HepG2 (cell line): ENCODE results near the gene NT5DC4. TPM values are rescaled to one million over a fixed set of nuclear protein-coding genes. Genes with fewer than 3 reads are reported as not detected.
A peak's percentile ranks its signal among the peaks of the same experiment; 100 is the strongest.

Experiments
- ARHGAP35 ChIP-seq: sonication (generic); formaldehyde crosslinking; IDR thresholded peaks from 2 replicates; pipeline ENCODE4 v1.9.0; 2022; ENCODE audit warnings: mild to moderate bottlenecking, inconsistent platforms, moderate library complexity, missing genetic modification reagents, borderline replicate concordance
- ARID4A ChIP-seq: sonication (generic); formaldehyde crosslinking; IDR thresholded peaks from 2 replicates; pipeline ENCODE4 v1.5.0; 2020; ENCODE audit warnings: mild to moderate bottlenecking, missing genetic modification reagents, borderline replicate concordance
- ATF4 ChIP-seq, 2 experiments: fragments of 450-650 bp in 1 of 2; sonication (generic) in 1 of 2; formaldehyde crosslinking; IDR thresholded peaks; 2 replicates each; pipeline versions ENCODE4 v1.5.0 to v1.8.0; 2020 to 2022; ENCODE audit warnings: mild to moderate bottlenecking in 1 of 2, missing genetic modification reagents in 1 of 2
- GABPB1 ChIP-seq: IDR thresholded peaks from 2 replicates; pipeline ENCODE4 v1.6.1; 2016; ENCODE audit warnings: mild to moderate bottlenecking, missing genetic modification reagents, moderate library complexity, missing compliant biosample characterization
- IRF2 ChIP-seq: IDR thresholded peaks from 2 replicates; pipeline ENCODE4 v1.6.1; 2018; ENCODE audit warnings: missing genetic modification reagents, missing compliant biosample characterization
- PRDM4 ChIP-seq: sonication (generic); formaldehyde crosslinking; IDR thresholded peaks from 2 replicates; pipeline ENCODE4 v1.9.0; 2021; ENCODE audit warnings: missing genetic modification reagents, borderline replicate concordance
- PTBP1 ChIP-seq: fragments of 200-400 bp; formaldehyde crosslinking; IDR thresholded peaks from 2 replicates; pipeline ENCODE4 v1.6.1; 2018; ENCODE audit warnings: low read length, low read depth; ENCODE audit not compliant: poor library complexity, severe bottlenecking
- RELA ChIP-seq: sonication (generic); formaldehyde crosslinking; IDR thresholded peaks from 2 replicates; pipeline ENCODE4 v1.4.0; 2020; ENCODE audit warnings: missing genetic modification reagents
- SPEN ChIP-seq: sonication (generic); formaldehyde crosslinking; IDR thresholded peaks from 2 replicates; pipeline ENCODE4 v1.5.1; 2020; ENCODE audit warnings: low read depth, mild to moderate bottlenecking, missing genetic modification reagents
- TFDP1 ChIP-seq: IDR thresholded peaks from 2 replicates; pipeline ENCODE4 v1.6.1; 2016; ENCODE audit warnings: missing compliant biosample characterization, missing genetic modification reagents, borderline replicate concordance
- U2AF2 ChIP-seq: fragments of 200-400 bp; formaldehyde crosslinking; IDR thresholded peaks from 2 replicates; pipeline ENCODE4 v1.6.1; 2017; ENCODE audit warnings: low read depth, mild to moderate bottlenecking, low read length
- YY1 ChIP-seq: IDR thresholded peaks from 2 replicates; pipeline ENCODE4 v1.6.1; 2011; ENCODE audit warnings: low read length, low read depth, moderate library complexity, mild to moderate bottlenecking; ENCODE audit not compliant: insufficient read depth, insufficient replicate concordance
- ZBTB44 ChIP-seq: sonication (generic); formaldehyde crosslinking; IDR thresholded peaks from 2 replicates; pipeline ENCODE4 v1.4.0; 2020; ENCODE audit warnings: missing genetic modification reagents
- ZC3H13 ChIP-seq: sonication (generic); formaldehyde crosslinking; IDR thresholded peaks from 2 replicates; pipeline ENCODE4 v1.8.1; 2023; ENCODE audit warnings: mild to moderate bottlenecking, missing genetic modification reagents, moderate library complexity
- ZNF615 ChIP-seq: sonication (generic); formaldehyde crosslinking; IDR thresholded peaks from 2 replicates; pipeline ENCODE4 v1.5.0; 2020; ENCODE audit warnings: mild to moderate bottlenecking, missing genetic modification reagents, borderline replicate concordance
- ZNF724P ChIP-seq: sonication (generic); formaldehyde crosslinking; IDR thresholded peaks from 2 replicates; pipeline ENCODE4 v1.8.0; 2022; ENCODE audit warnings: missing genetic modification reagents, borderline replicate concordance
- polyA plus RNA-seq, 8 experiments: library from polyadenylated mRNA; depleted of rRNA in 3 of 8; stranded (reverse) in 7 of 8; unstranded in 1 of 8; fragments of >200 nt; fragmentation: Illumina TruSeq in 4 of 8; extraction: Trizol in 4 of 8; gene quantifications; 2 replicates each; pipeline versions ENCODE4 v1.2.1 to v1.2.3, GENCODE V29; 2011 to 2016; ENCODE audit warnings: low read depth in 4 of 8, missing spikeins in 1 of 8, mixed read lengths in 1 of 8; ENCODE audit not compliant: insufficient read depth in 1 of 8
- total RNA-seq, 5 experiments: library from RNA; depleted of rRNA; stranded (reverse); fragments of >200 nt; fragmentation: Illumina TruSeq; extraction: Trizol; gene quantifications; 2 replicates each; pipeline ENCODE4 v1.2.3, GENCODE V29; 2016; ENCODE audit warnings: low read depth in 1 of 5

Gene NT5DC4
- total and polyA plus RNA-seq, 2 of the 13 experiments (the other 11 are each of a cell fraction or from before 2014, with no cell fraction given), result 0.04 to 4.2 TPM

- TF ChIP-seq SPEN (CRISPR knock-in tag), result no peak; the same call in 1 of the 2 replicates
- TF ChIP-seq ZBTB44 (CRISPR knock-in tag), result no peak
- TF ChIP-seq U2AF2, result no peak
- peak in 1 of 2 experiments; percentile 35; a peak in 1 of 4 replicates for TF ChIP-seq ATF4 (CRISPR knock-in tag; IDR thresholded peaks at IDR 0.05)
- no peak for TF ChIP-seq ARID4A (CRISPR knock-in tag)
- TF ChIP-seq IRF2, result peak; percentile 59; the same call in 1 of the 2 replicates
- no peak for TF ChIP-seq RELA (CRISPR knock-in tag)
- TF ChIP-seq ZNF724P (CRISPR knock-in tag), result no peak
- TF ChIP-seq GABPB1 (CRISPR knock-in tag), result peak; percentile 46
- no peak for TF ChIP-seq TFDP1
- no peak for TF ChIP-seq ZNF615 (CRISPR knock-in tag)
- TF ChIP-seq PTBP1, result no peak
- TF ChIP-seq ARHGAP35 (CRISPR knock-in tag), result no peak
- TF ChIP-seq ZC3H13 (CRISPR knock-in tag), result no peak
- TF ChIP-seq YY1, result no peak
- no peak for TF ChIP-seq PRDM4 (CRISPR knock-in tag)
These were observed 28.3 kb upstream of the NT5DC4 start (continued) for GRCh38 chr2:112692495-112692911.
